Measurements from ENCODE around the gene POTEM. TPM values are rescaled to one million over a fixed set of nuclear protein-coding genes. Genes with fewer than 3 reads are reported as not detected.
"Not testable (repeated sequence)": the region's sequence is repeated elsewhere in the genome, so short reads cannot be mapped to it uniquely, and the experiment has no call there.

POTEM gene
- total RNA-seq, 2 donors from 2014 or later, result not detected

DNA sequence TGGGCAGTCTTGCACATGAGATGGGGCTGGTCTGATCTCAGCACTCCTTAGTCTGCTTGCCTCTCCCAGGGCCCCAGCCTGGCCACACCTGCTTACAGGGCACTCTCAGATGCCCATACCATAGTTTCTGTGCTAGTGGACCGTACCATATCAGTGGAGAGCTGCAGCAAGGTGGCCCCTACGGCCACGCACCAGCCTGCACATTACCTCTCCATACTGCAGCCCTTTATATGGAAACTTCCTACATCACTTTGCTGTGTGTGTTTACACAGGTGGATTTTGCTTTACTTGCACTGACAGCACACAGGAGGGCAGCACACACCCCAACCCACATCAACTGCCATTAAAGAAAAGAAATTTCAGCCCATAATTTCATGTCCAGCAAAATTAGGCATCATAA lies 35.3 kb downstream of the POTEM start:
- not testable (repeated sequence) for H3K4me3 ChIP-seq; H3K4me1 ChIP-seq (ENCODE audit: control insufficient read depth in 1 of 2, low read depth in 2 of 2); H3K36me3 ChIP-seq; H3K27ac ChIP-seq; DNase-seq (ENCODE audit: low spot score); ATAC-seq (ENCODE audit: insufficient number of reproducible peaks, low FRiP score, low read depth); H3K27me3 ChIP-seq (replicated peaks; ENCODE audit: insufficient read depth); H3K9me3 ChIP-seq

DNA sequence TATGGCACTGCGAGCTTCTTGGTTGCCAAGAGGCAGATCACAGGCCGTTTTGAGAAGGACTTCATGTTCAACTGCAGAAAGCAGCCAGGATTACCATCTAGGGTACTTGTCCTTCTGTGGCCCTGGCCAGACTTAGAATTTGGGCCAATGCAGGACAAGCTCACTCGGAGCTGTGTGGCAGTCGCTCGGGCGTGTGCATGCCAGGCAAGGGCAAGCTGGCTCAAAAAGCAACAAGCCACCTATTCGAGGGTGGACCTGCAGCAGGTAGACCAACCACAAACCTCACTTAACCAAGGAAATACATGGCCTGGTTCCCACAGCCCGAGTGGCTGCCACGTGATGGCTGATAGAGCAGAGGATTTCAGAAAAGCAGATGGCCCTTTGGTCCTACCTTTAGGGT lies 39.3 kb downstream of the POTEM start:
- not testable (repeated sequence) for H3K4me3 ChIP-seq; H3K36me3 ChIP-seq; H3K27me3 ChIP-seq (replicated peaks; ENCODE audit: insufficient read depth); H3K4me1 ChIP-seq (ENCODE audit: control insufficient read depth in 1 of 2, low read depth in 2 of 2); H3K27ac ChIP-seq; DNase-seq (ENCODE audit: low spot score); ATAC-seq (ENCODE audit: insufficient number of reproducible peaks, low FRiP score, low read depth); H3K9me3 ChIP-seq

DNA sequence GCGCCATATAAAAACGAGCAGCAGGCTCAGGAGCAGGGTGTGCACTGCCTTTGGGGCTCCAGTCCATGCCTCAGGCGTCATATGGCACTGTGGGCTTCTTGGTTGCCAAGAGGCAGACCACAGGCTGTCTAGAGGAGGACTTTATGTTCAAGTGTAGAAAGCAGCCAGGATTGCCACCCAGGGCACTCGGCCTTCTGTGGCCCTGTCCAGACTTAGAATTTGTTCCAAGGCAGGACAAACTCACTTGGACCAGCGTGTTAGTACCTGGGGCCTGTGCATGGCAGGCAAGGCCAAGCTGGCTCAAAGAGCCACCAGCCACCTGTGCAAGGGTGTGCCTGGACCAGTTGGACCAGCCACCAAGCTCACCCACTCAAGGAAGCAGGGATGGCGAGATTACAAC lies 40.4 kb downstream of the POTEM start:
- not testable (repeated sequence) for H3K36me3 ChIP-seq; H3K4me1 ChIP-seq (ENCODE audit: control insufficient read depth in 1 of 2, low read depth in 2 of 2); ATAC-seq (ENCODE audit: insufficient number of reproducible peaks, low FRiP score, low read depth); DNase-seq (ENCODE audit: low spot score); H3K27me3 ChIP-seq (replicated peaks; ENCODE audit: insufficient read depth); H3K4me3 ChIP-seq; H3K9me3 ChIP-seq; H3K27ac ChIP-seq

- not testable (repeated sequence) for H3K27me3 ChIP-seq (replicated peaks; ENCODE audit: insufficient read depth); ATAC-seq (ENCODE audit: insufficient number of reproducible peaks, low FRiP score, low read depth); H3K4me1 ChIP-seq (ENCODE audit: control insufficient read depth in 1 of 2, low read depth in 2 of 2); H3K36me3 ChIP-seq; H3K9me3 ChIP-seq; H3K27ac ChIP-seq; H3K4me3 ChIP-seq; DNase-seq (ENCODE audit: low spot score)
Observed at GRCh38 chr14:19011029-19011428, 43.8 kb downstream of the POTEM start.

GRCh38 chr14:19011703-19012102 lies 44.5 kb downstream of the POTEM start:
- H3K36me3 ChIP-seq; H3K27me3 ChIP-seq (replicated peaks; ENCODE audit: insufficient read depth); DNase-seq (ENCODE audit: low spot score); ATAC-seq (ENCODE audit: insufficient number of reproducible peaks, low FRiP score, low read depth); H3K9me3 ChIP-seq; H3K4me1 ChIP-seq (ENCODE audit: control insufficient read depth in 1 of 2, low read depth in 2 of 2); H3K27ac ChIP-seq; H3K4me3 ChIP-seq: not testable (repeated sequence)

- not testable (repeated sequence) for DNase-seq (ENCODE audit: low spot score); H3K36me3 ChIP-seq; H3K9me3 ChIP-seq; H3K27ac ChIP-seq; H3K4me3 ChIP-seq; ATAC-seq (ENCODE audit: insufficient number of reproducible peaks, low FRiP score, low read depth); H3K4me1 ChIP-seq (ENCODE audit: control insufficient read depth in 1 of 2, low read depth in 2 of 2); H3K27me3 ChIP-seq (replicated peaks; ENCODE audit: insufficient read depth)
Observed at GRCh38 chr14:19015185-19015584, 48.0 kb downstream of the POTEM start.

GRCh38 chr14:19025080-19025589 lies 57.9 kb downstream of the POTEM start:
- not testable (repeated sequence) for H3K27me3 ChIP-seq (replicated peaks; ENCODE audit: insufficient read depth); DNase-seq (ENCODE audit: low spot score); H3K36me3 ChIP-seq; H3K4me1 ChIP-seq (ENCODE audit: control insufficient read depth in 1 of 2, low read depth in 2 of 2); H3K4me3 ChIP-seq; H3K27ac ChIP-seq; ATAC-seq (ENCODE audit: insufficient number of reproducible peaks, low FRiP score, low read depth); H3K9me3 ChIP-seq

DNA sequence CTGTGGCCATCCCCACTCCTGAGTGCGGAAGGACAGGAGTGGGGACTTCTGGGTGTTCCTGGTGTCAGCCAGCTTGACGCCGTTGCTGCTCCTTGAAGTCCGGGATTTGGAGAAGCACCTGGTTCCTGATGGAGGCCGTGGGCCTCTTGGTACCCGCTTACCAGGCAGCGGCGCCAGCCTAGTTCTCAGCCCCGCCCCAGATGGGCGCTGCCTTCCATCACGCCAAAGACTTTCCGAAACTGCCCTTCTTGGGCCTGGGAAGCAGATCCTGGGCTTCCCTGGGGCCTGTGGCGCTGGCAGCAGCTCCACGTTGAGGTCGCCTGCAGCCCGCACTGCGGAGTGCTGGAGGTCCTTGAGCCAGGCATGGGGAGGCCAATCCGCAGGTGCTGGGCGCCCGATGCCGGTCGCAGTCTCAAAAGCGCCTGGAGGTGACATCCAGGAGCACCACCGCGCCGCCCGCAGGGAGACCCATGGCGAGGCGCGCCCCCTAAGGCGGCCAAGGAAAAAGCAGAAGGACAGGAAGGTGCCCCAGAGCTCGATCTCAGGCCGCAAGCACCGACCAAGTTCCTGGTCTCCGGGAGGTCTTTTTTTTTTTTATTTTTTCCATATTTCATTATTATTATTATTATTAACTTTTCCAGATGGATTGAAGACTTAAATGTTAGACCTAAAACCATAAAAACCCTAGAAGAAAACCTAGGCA lies 59.6 kb downstream of the POTEM start:
- not testable (repeated sequence) for H3K9me3 ChIP-seq; H3K36me3 ChIP-seq; ATAC-seq (ENCODE audit: insufficient number of reproducible peaks, low FRiP score, low read depth); H3K4me3 ChIP-seq; H3K27me3 ChIP-seq (replicated peaks; ENCODE audit: insufficient read depth); H3K4me1 ChIP-seq (ENCODE audit: control insufficient read depth in 1 of 2, low read depth in 2 of 2); DNase-seq (ENCODE audit: low spot score); H3K27ac ChIP-seq

- H3K4me1 ChIP-seq (ENCODE audit: control insufficient read depth in 1 of 2, low read depth in 2 of 2); H3K36me3 ChIP-seq; H3K27me3 ChIP-seq (replicated peaks; ENCODE audit: insufficient read depth); H3K4me3 ChIP-seq; ATAC-seq (ENCODE audit: insufficient number of reproducible peaks, low FRiP score, low read depth); H3K9me3 ChIP-seq; H3K27ac ChIP-seq; DNase-seq (ENCODE audit: low spot score): not testable (repeated sequence)
Observed at GRCh38 chr14:19027895-19028294, 60.7 kb downstream of the POTEM start.

GRCh38 chr14:19036811-19037382 lies 69.7 kb downstream of the POTEM start:
- H3K4me1 ChIP-seq (ENCODE audit: control insufficient read depth in 1 of 2, low read depth in 2 of 2); H3K27ac ChIP-seq; ATAC-seq (ENCODE audit: insufficient number of reproducible peaks, low FRiP score, low read depth); H3K36me3 ChIP-seq; DNase-seq (ENCODE audit: low spot score); H3K9me3 ChIP-seq; H3K4me3 ChIP-seq; H3K27me3 ChIP-seq (replicated peaks; ENCODE audit: insufficient read depth): not testable (repeated sequence)

GRCh38 chr14:19038060-19038664 lies 70.9 kb downstream of the POTEM start:
- not testable (repeated sequence) for H3K4me1 ChIP-seq (ENCODE audit: control insufficient read depth in 1 of 2, low read depth in 2 of 2); H3K27me3 ChIP-seq (replicated peaks; ENCODE audit: insufficient read depth); H3K9me3 ChIP-seq; H3K27ac ChIP-seq; H3K36me3 ChIP-seq; H3K4me3 ChIP-seq; ATAC-seq (ENCODE audit: insufficient number of reproducible peaks, low FRiP score, low read depth); DNase-seq (ENCODE audit: low spot score)

GRCh38 chr14:19038785-19039184 lies 71.6 kb downstream of the POTEM start:
- H3K36me3 ChIP-seq; H3K9me3 ChIP-seq; H3K27me3 ChIP-seq (replicated peaks; ENCODE audit: insufficient read depth); H3K4me1 ChIP-seq (ENCODE audit: control insufficient read depth in 1 of 2, low read depth in 2 of 2); ATAC-seq (ENCODE audit: insufficient number of reproducible peaks, low FRiP score, low read depth); DNase-seq (ENCODE audit: low spot score); H3K4me3 ChIP-seq; H3K27ac ChIP-seq: not testable (repeated sequence)

Measured in thoracic aorta (tissue), 2 donors.